ENCODE data around the gene ARHGAP12.

The ARHGAP12 gene

DNA sequence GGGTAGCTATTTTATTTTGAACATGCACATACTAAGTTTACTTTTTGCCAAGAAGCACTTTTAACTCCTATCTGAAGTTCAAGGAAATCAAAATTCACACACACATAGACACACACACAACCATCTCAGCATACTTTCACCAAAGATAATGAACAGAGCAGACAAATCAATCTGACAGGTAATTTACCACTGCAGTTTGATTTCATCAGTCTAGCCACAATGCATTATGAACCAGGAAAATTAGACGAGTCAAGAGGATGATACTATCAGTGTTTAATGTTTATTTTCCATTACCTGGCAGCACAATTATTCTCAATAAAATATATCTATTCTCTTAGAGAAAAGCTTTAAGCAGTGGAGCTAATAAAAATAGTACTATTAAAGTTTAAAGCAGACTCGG is 147.9 kb downstream of the ARHGAP12 start:
- no peak overlapping the region for H2AK5ac ChIP-seq (ENCODE audit: low read length)
- H3K79me1 ChIP-seq (ENCODE audit: low read length), result no peaks in the 10 kb centered on the region
- H3K27me3 ChIP-seq (ENCODE audit: insufficient read depth, low read length, poor library complexity), result no peaks in the 10 kb centered on the region
- no peak overlapping the region for H3K4me3 ChIP-seq (ENCODE audit: low read length)
- H3K4me1 ChIP-seq (ENCODE audit: control insufficient read depth, low read depth, low read length), result no peaks in the 10 kb centered on the region
- no peak overlapping the region for H3K56ac ChIP-seq (ENCODE audit: low read length)
- no peak overlapping the region for H3K9ac ChIP-seq (ENCODE audit: low read length)
- no peak overlapping the region for H3K27ac ChIP-seq (ENCODE audit: low read depth, low read length)
- no peaks in the 10 kb centered on the region for H3K36me3 ChIP-seq (ENCODE audit: control insufficient read depth, insufficient read depth, low read length)
- H3K18ac ChIP-seq (ENCODE audit: low read length), result no peak overlapping the region
- no peak overlapping the region for H2BK5ac ChIP-seq (ENCODE audit: low read length)
- DNase-seq, result no peak
- no peak overlapping the region for H4K8ac ChIP-seq (ENCODE audit: low read depth, low read length)
- no peaks in the 10 kb centered on the region for H3K79me2 ChIP-seq (ENCODE audit: control insufficient read depth, insufficient read depth, low read length)
- H4K5ac ChIP-seq (ENCODE audit: low read length), result no peak overlapping the region
- no peak overlapping the region for H3K4me2 ChIP-seq (ENCODE audit: low read length)
- no peak overlapping the region for H3K23ac ChIP-seq (ENCODE audit: low read length)
- H2BK120ac ChIP-seq (ENCODE audit: low read depth, low read length), result no peak overlapping the region
- H2BK15ac ChIP-seq (replicated peaks; ENCODE audit: low read depth), result no peak overlapping the region
- no peak overlapping the region for H3K4ac ChIP-seq (ENCODE audit: low read depth, low read length)
- WGBS (ENCODE audit: extremely low coverage, insufficient coverage, low lambda C conversion rate), result no CpG with 5 or more reads among the region's 2 CpGs

DNA sequence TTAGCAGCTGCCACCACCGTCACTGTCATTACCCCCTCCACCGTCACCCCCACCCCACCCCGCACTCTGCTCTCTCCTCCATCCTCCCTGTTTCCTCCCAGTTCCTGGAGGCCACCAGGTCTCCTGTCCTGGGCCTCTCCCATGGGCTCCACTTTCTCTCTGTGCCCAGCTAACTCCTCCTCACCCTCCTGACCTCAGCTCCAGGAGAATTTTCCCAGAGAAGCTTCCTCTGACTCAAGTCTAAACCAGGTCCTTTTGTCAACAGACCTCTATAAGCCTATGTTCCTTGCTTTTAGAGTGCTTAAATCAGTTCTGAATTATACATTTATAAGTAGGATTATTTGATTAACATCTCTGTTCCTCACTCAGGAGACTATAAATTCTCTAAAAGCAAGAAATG is 150.0 kb downstream of the ARHGAP12 start:
- WGBS (ENCODE audit: extremely low coverage, insufficient coverage, low lambda C conversion rate), result no CpG with 5 or more reads among the region's 3 CpGs

DNA sequence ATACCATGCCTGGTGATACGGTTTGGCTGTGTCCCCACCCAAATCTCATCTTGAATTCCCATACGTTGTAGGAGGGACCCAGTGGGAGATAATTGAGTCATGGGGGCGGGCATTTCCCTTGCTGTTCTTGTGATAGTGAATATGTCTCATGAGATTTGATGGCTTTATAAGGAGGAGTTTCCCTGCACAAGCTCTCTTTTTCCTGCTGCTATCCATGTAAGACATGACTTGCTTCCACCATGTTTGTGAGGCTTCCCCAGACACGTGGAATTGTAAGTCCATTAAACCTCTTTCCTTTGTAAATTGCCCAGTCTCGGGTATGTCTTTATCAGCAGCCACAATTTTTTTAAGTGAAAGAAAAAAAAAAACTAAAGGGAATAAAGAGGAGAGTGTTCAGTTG is 152.5 kb downstream of the ARHGAP12 start:
- H3K23ac ChIP-seq (ENCODE audit: low read length), result no peak overlapping the region
- no peak overlapping the region for H2BK120ac ChIP-seq (ENCODE audit: low read depth, low read length)
- no peaks in the 10 kb centered on the region for H3K79me2 ChIP-seq (ENCODE audit: control insufficient read depth, insufficient read depth, low read length)
- H4K8ac ChIP-seq (ENCODE audit: low read depth, low read length), result no peak overlapping the region
- H3K27ac ChIP-seq (ENCODE audit: low read depth, low read length), result no peak overlapping the region
- H3K4me2 ChIP-seq (ENCODE audit: low read length), result no peak overlapping the region
- H3K56ac ChIP-seq (ENCODE audit: low read length), result no peak overlapping the region
- H2AK5ac ChIP-seq (ENCODE audit: low read length), result no peak overlapping the region
- H3K4me3 ChIP-seq (ENCODE audit: low read length), result no peak overlapping the region
- H2BK5ac ChIP-seq (ENCODE audit: low read length), result no peak overlapping the region
- H3K9ac ChIP-seq (ENCODE audit: low read length), result no peak overlapping the region
- DNase-seq, result no peak
- no peaks in the 10 kb centered on the region for H3K36me3 ChIP-seq (ENCODE audit: control insufficient read depth, insufficient read depth, low read length)
- H3K18ac ChIP-seq (ENCODE audit: low read length), result no peak overlapping the region
- H2BK15ac ChIP-seq (replicated peaks; ENCODE audit: low read depth), result no peak overlapping the region
- H3K79me1 ChIP-seq (ENCODE audit: low read length), result no peaks in the 10 kb centered on the region
- H3K4ac ChIP-seq (ENCODE audit: low read depth, low read length), result no peak overlapping the region
- no peak overlapping the region for H4K5ac ChIP-seq (ENCODE audit: low read length)
- H3K4me1 ChIP-seq (ENCODE audit: control insufficient read depth, low read depth, low read length), result no peaks in the 10 kb centered on the region
- H3K27me3 ChIP-seq (ENCODE audit: insufficient read depth, low read length, poor library complexity), result no peaks in the 10 kb centered on the region
- WGBS (ENCODE audit: extremely low coverage, insufficient coverage, low lambda C conversion rate), result no CpG with 5 or more reads among the region's 5 CpGs

More for the DNA sequence above, 150.0 kb downstream of the ARHGAP12 start:
- no peaks in the 10 kb centered on the region for H3K79me2 ChIP-seq (ENCODE audit: control insufficient read depth, insufficient read depth, low read length)
- no peak overlapping the region for H3K23ac ChIP-seq (ENCODE audit: low read length)
- no peak overlapping the region for H2BK5ac ChIP-seq (ENCODE audit: low read length)
- no peaks in the 10 kb centered on the region for H3K36me3 ChIP-seq (ENCODE audit: control insufficient read depth, insufficient read depth, low read length)
- no peak overlapping the region for H2BK120ac ChIP-seq (ENCODE audit: low read depth, low read length)
- H4K8ac ChIP-seq (ENCODE audit: low read depth, low read length), result no peak overlapping the region
- H2AK5ac ChIP-seq (ENCODE audit: low read length), result no peak overlapping the region
- H3K4me3 ChIP-seq (ENCODE audit: low read length), result no peak overlapping the region
- no peak overlapping the region for H4K5ac ChIP-seq (ENCODE audit: low read length)
- no peak overlapping the region for H3K4ac ChIP-seq (ENCODE audit: low read depth, low read length)
- no peaks in the 10 kb centered on the region for H3K4me1 ChIP-seq (ENCODE audit: control insufficient read depth, low read depth, low read length)
- no peak overlapping the region for H3K56ac ChIP-seq (ENCODE audit: low read length)
- H3K27me3 ChIP-seq (ENCODE audit: insufficient read depth, low read length, poor library complexity), result no peaks in the 10 kb centered on the region
- no peak overlapping the region for H3K4me2 ChIP-seq (ENCODE audit: low read length)
- no peak overlapping the region for H2BK15ac ChIP-seq (replicated peaks; ENCODE audit: low read depth)
- no peaks in the 10 kb centered on the region for H3K79me1 ChIP-seq (ENCODE audit: low read length)
- H3K27ac ChIP-seq (ENCODE audit: low read depth, low read length), result no peak overlapping the region
- DNase-seq, result no peak
- H3K18ac ChIP-seq (ENCODE audit: low read length), result no peak overlapping the region
- no peak overlapping the region for H3K9ac ChIP-seq (ENCODE audit: low read length)

GRCh38 chr10:31774928-31775650 is 153.5 kb downstream of the ARHGAP12 start:
- H3K27ac ChIP-seq (ENCODE audit: low read depth, low read length), result peak overlapping the region; percentile 30
- H3K9ac ChIP-seq (ENCODE audit: low read length), result no peak overlapping the region
- no peaks in the 10 kb centered on the region for H3K27me3 ChIP-seq (ENCODE audit: insufficient read depth, low read length, poor library complexity)
- WGBS (ENCODE audit: extremely low coverage, insufficient coverage, low lambda C conversion rate), result no CpG with 5 or more reads among the region's 12 CpGs
- H3K4me2 ChIP-seq (ENCODE audit: low read length), result no peak overlapping the region
- no peaks in the 10 kb centered on the region for H3K79me1 ChIP-seq (ENCODE audit: low read length)
- H3K56ac ChIP-seq (ENCODE audit: low read length), result no peak overlapping the region
- H2BK5ac ChIP-seq (ENCODE audit: low read length), result no peak overlapping the region
- DNase-seq, result no peak
- H3K4me1 ChIP-seq (ENCODE audit: control insufficient read depth, low read depth, low read length), result no peaks in the 10 kb centered on the region
- H3K4ac ChIP-seq (ENCODE audit: low read depth, low read length), result no peak overlapping the region
- no peak overlapping the region for H3K4me3 ChIP-seq (ENCODE audit: low read length)
- no peak overlapping the region for H4K8ac ChIP-seq (ENCODE audit: low read depth, low read length)
- H3K18ac ChIP-seq (ENCODE audit: low read length), result no peak overlapping the region
- no peaks in the 10 kb centered on the region for H3K36me3 ChIP-seq (ENCODE audit: control insufficient read depth, insufficient read depth, low read length)
- no peak overlapping the region for H2AK5ac ChIP-seq (ENCODE audit: low read length)
- H3K23ac ChIP-seq (ENCODE audit: low read length), result no peak overlapping the region
- no peaks in the 10 kb centered on the region for H3K79me2 ChIP-seq (ENCODE audit: control insufficient read depth, insufficient read depth, low read length)
- H2BK120ac ChIP-seq (ENCODE audit: low read depth, low read length), result no peak overlapping the region
- H4K5ac ChIP-seq (ENCODE audit: low read length), result no peak overlapping the region
- no peak overlapping the region for H2BK15ac ChIP-seq (replicated peaks; ENCODE audit: low read depth)

- H2BK120ac ChIP-seq (ENCODE audit: low read depth, low read length), result no peak overlapping the region
- no peak overlapping the region for H3K23ac ChIP-seq (ENCODE audit: low read length)
- H2AK5ac ChIP-seq (ENCODE audit: low read length), result no peak overlapping the region
- H3K4me1 ChIP-seq (ENCODE audit: control insufficient read depth, low read depth, low read length), result no peaks in the 10 kb centered on the region
- H3K18ac ChIP-seq (ENCODE audit: low read length), result no peak overlapping the region
- no peaks in the 10 kb centered on the region for H3K27me3 ChIP-seq (ENCODE audit: insufficient read depth, low read length, poor library complexity)
- H4K8ac ChIP-seq (ENCODE audit: low read depth, low read length), result no peak overlapping the region
- no peak overlapping the region for H3K56ac ChIP-seq (ENCODE audit: low read length)
- peak; percentile 62 for DNase-seq
- H3K79me1 ChIP-seq (ENCODE audit: low read length), result no peaks in the 10 kb centered on the region
- WGBS (ENCODE audit: extremely low coverage, insufficient coverage, low lambda C conversion rate), result no CpG with 5 or more reads among the region's 12 CpGs
- H3K79me2 ChIP-seq (ENCODE audit: control insufficient read depth, insufficient read depth, low read length), result no peaks in the 10 kb centered on the region
- no peak overlapping the region for H2BK15ac ChIP-seq (replicated peaks; ENCODE audit: low read depth)
- H3K9ac ChIP-seq (ENCODE audit: low read length), result no peak overlapping the region
- no peak overlapping the region for H3K4me2 ChIP-seq (ENCODE audit: low read length)
- H3K36me3 ChIP-seq (ENCODE audit: control insufficient read depth, insufficient read depth, low read length), result no peaks in the 10 kb centered on the region
- H4K5ac ChIP-seq (ENCODE audit: low read length), result no peak overlapping the region
- H3K4ac ChIP-seq (ENCODE audit: low read depth, low read length), result no peak overlapping the region
- H3K4me3 ChIP-seq (ENCODE audit: low read length), result no peak overlapping the region
- H2BK5ac ChIP-seq (ENCODE audit: low read length), result no peak overlapping the region
- H3K27ac ChIP-seq (ENCODE audit: low read depth, low read length), result no peak overlapping the region
Measured at GRCh38 chr10:31774299-31774900, 154.2 kb downstream of the ARHGAP12 start.

Measured in mesendoderm (in vitro differentiated cells).